Ramos (cell line): ENCODE results near the gene AKT3.

Experiments used
- in situ Hi-C: fragments of 300-500 bp; cut with MboI; formaldehyde crosslinking; loops from one replicate; pipeline ENCODE4 v1.14.3; 2022; ENCODE audit warnings: low sequenced_read_pairs; ENCODE audit not compliant: unreplicated experiment

The AKT3 gene

DNA sequence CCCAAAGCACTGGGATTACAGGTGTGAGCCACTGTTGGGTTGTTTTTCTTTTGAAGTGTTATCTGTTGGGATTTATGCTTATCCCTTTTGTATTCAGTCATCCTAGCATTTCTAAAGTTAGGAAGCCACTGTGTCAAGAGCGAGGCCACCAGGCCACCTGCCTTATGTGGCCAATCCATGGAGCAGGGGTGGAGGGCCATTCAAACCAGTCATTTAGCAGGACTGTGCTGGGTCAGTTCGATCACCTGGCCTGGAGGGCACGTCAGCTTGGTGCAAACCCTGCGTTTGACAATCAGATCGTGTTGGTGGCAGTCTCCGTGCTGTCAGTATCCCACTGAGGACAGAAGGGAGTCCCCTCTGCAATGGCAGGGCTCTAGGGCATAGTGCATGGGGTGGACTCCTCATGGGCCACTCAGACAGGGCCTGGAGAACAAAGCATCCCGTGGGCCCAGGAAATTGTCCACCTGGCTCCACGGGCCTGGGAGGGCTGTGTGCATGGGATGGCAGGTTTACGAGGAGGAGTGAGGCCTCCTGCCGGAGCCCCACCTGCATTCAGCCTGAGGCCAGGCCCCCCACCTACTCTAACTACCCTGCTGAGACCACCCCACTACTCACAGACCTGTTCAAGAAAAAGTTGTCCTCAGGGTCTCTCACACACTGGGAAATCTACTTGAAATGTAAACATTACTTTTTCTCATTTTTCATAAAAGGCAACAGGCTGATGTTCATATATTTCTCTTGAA lies 351.9 kb downstream of the AKT3 start:
- in situ Hi-C loops = no loop called here

- in situ Hi-C loops = no loop called here
Measured at GRCh38 chr1:243496806-243497205, 353.2 kb downstream of the AKT3 start.

DNA sequence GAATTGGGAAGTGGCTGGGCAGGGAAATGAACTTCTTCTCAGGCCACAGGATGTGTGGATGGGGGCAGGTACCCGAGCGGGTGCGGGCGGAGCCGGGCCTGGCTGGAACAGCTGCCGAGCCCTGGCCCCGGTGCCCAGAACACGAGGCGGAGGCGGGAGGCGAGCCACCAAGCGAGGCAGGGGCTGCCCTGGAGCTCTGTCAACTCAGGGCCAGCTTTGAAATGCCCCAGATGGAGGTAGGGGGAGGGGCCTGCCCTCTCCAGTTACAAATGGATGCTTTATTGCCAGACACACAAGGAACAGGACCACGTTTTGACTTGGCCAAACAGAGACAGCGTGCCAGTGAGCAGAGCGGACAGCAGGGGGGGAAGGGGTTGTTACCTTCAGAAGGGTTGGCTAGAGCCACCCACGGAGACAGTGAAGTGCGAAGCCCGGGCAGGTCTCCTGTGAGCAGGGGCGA lies 353.8 kb downstream of the AKT3 start:
- in situ Hi-C loops = no loop called here

- in situ Hi-C loops = no loop called here
Measured at GRCh38 chr1:243495442-243496186, 354.4 kb downstream of the AKT3 start.

GRCh38 chr1:243494741-243495431 lies 355.2 kb downstream of the AKT3 start:
- in situ Hi-C loops = no loop called here

DNA sequence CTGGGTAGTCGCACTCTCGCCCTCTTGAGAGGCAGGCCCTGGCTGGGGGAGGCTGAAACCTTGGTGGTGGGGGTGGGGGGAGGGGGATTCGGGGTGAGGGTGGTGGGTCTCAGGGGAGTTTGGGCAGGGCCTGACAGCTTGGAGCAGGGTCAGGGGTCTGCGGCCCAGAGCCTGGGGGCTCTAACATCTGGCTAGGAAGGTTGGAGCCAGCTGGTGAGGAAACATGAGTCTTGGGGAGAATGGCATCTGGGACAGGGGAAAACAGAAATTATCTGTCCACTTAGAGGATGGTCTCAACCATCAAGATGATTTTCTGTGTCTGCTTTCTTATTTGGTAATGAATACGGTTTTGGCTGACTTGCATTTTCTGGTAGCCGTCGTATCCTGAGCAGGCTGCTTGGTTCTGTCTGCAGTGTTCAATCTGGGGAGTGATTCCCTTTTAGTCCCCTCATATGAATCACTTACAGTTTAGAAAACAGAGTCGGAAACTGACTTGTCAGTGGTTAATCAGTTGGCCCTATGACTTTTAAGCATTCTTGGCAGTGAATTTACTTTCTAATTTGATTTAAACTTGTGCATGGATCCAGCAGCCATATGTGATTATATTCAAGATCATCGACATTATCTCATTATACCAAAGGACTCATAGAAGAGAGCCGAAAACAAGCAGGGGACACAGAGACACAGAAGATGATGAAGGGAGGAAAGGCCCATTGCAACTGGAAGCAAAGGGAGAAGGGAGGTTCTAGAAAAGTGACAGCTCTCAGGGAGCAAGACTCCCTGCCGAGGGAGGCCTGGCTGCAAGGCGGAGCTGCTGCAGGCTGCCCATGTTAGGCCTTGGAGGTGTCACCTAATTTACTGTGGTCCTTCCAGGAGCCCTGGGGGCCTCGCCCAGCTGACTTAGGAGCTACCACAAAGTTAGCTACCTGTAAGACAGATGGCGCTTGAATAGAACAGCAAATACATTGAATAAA lies 356.6 kb downstream of the AKT3 start:
- in situ Hi-C loops = no loop called here

DNA sequence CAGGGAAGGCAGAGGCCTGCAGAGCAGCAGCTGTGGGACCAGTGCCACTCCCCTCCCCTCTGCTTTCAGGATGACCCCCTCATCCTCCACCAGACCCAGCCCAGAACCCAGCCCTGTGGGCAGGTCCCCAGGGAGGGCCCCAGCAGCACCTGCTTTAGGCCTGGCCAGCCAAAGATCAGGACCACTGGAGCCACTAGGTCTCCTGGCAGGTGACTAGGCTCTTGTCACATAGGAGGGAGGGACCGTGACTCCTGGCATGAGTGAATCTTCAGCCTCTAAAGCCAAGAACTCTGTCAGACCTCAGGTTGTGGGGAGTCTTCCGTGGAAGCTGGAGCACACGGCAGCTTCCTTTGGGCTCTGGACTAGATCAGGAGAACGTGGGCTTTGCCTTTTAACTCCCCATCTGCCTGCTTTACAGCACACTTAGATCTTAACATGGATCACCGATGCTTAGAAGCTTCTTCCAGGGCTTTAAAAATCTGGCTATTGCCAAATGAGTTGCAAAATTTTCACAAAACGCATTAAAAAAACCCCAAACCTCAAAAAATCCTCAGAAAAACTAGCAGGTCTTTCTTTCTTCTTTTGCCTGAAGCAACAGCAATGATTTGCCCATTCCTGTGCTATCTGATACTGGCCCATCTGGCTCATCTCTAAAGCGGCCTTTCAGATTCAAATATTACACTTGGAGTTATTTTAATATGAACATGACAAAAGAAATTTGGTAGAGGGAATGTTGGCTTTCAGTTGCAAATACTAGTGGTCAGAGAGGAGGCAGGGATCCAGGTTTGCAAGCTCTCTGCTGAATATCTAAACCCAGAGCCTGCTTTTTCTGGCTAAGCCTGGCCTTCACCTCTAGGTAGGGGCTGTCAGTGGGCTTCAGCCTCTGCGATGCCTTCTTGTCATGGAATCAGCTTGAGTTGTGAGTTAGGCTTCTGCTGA lies 359.0 kb downstream of the AKT3 start:
- in situ Hi-C loops = no loop called here

- in situ Hi-C loops = no loop called here
Measured at GRCh38 chr1:243489681-243490546, 360.1 kb downstream of the AKT3 start.

DNA sequence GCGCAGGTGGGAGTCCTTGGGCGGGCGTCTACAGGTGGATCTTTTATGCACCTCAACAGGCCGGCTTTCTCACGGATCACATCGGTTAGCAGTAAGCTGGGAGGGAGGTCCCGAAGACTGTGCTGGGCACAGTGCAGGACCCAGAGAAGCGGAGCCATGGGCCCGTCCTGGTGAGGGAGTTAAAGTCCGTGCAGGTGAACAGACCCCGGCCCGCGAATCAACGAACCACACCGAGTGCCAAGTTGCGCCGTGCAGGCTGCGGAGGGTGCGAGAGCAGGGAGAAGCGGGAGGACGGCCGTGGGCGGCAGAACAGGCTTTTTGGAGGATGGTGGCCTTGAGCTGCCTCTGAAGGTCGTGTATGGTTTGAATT lies 360.9 kb downstream of the AKT3 start:
- in situ Hi-C loops = no loop called here

DNA sequence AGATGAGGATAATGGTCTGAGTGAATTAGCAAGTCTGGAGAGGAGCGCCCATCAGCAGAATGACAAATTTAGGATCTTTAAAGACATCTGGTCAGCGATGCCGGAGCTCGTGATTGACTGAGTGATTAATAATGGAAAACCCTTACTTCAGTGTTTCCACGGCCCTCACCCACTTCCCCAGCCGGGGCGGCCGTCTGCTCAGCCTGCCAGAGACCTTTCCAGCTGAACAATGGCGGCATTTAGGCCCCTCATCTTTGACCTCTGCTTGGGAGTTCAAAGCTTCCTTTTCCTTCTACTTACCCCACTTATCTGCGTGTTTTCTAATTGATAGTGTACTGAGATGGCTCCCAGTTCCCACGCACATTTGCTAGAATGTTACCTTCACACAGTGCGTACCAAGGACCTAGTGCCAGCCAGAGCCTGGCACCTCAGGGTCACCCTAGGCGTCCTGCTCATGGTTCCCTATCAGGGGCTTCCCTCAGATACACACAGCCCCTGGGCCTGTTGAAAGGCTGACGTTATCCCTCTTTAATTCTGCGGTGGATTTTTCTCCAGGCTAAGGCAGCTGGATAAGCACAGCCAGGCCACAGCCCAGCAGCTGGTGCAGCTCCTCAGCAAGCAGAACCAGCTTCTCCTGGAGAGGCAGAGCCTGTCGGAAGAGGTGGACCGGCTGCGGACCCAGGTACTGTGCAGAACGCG lies 361.4 kb downstream of the AKT3 start:
- in situ Hi-C loops = no loop called here

GRCh38 chr1:243487649-243488227 lies 362.3 kb downstream of the AKT3 start:
- in situ Hi-C loops = no loop called here

- in situ Hi-C loops = no loop called here
Measured at GRCh38 chr1:243487036-243487648, 362.9 kb downstream of the AKT3 start.

DNA sequence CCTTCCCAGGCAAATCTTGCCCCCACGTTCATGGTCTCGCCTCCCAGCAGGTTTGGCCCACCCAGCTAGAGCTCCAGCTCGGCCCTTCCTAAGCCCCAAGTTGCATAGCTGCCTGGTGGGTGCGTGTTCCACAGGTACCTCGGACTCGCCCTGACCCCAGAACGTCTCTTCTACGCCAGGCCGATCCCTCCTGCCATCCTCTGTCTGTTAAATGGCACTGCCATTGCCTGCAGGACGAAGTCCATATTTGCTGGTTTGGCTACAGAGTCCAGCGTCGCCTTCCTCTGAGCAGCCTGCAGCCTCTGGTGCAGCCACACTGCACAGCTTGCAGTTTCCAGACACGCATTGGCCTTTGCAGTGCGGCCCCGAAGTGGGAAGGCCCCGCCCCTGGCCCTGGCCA lies 366.1 kb downstream of the AKT3 start:
- in situ Hi-C loops = no loop called here

- in situ Hi-C loops = no loop called here
Measured at GRCh38 chr1:243483071-243483771, 366.8 kb downstream of the AKT3 start.

DNA sequence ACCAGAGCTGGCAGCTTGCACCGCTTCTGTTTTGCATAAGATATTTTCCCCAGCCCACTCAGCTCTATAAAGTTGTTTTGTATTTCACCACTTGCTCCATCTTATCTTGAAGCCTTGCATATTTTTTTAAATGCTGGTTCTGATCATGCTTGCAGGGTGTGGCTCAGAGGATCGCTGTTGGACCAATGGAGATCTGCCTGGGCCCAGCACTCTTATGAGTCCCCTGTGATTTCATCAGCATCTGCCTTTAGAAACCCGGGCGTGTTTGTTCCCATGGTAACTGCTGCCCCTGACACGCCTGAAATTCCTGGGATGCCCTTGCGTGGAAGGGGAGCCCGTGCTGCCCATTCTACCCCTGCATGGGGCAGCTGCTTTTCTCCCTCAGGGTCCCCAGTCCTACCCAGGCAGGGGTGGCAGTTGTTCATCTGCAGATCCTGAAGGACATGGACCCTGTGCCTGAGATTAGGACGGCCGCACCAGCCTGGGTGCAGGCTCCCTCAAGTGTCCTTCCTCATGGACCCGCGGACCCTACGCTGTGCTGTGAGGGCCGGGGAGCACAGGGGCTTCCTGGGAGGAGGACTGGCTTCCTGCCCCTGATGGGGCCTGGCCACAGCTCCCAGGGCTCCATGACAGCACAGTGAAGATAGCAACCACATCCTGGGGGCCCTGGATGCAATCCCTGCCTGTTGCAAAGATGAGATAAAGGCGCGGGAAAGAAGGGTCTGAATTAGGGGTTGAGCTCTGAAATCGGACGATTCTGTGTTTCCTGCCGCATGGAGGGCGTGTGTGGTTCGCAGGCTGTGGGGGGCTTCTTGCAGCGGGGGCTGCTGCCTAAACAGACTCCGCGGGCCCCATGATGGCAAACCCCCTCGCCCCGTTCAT lies 367.7 kb downstream of the AKT3 start:
- in situ Hi-C loops = no loop called here
